GM12864 (cell line): Measurements from ENCODE around the gene PADI4.

Experiments
- DNase-seq: peaks from one replicate; pipeline ENCODE4 v3.0.0-alpha.2; 2011; ENCODE audit warnings: low read depth
- H3K4me3 ChIP-seq: 2 replicates; pipeline ENCODE4 v1.5.1; 2011; ENCODE audit warnings: mild to moderate bottlenecking, low read depth, low read length, control low read depth
- CTCF ChIP-seq: IDR thresholded peaks from 2 replicates; pipeline ENCODE4 v1.5.1; 2011; ENCODE audit warnings: low read depth, mild to moderate bottlenecking, moderate library complexity, low read length, control low read depth, inconsistent platforms; ENCODE audit errors: missing control alignments

Gene PADI4

GRCh38 chr1:17350083-17350482, 42.1 kb downstream of the PADI4 start:
- no peak overlapping the region for H3K4me3 ChIP-seq
- no peak for TF ChIP-seq CTCF
- no peak for DNase-seq

GRCh38 chr1:17350928-17351446, 43.0 kb downstream of the PADI4 start:
- TF ChIP-seq CTCF: no peak
- no peak overlapping the region for H3K4me3 ChIP-seq
- no peak for DNase-seq

- no peak for TF ChIP-seq CTCF
These were observed 43.8 kb downstream of the PADI4 start for GRCh38 chr1:17351598-17352324.

GRCh38 chr1:17352419-17352909, 44.5 kb downstream of the PADI4 start:
- TF ChIP-seq CTCF: no peak
- H3K4me3 ChIP-seq: no peak overlapping the region
- no peak for DNase-seq

More at GRCh38 chr1:17351598-17352324, 43.8 kb downstream of the PADI4 start:
- DNase-seq: no peak
- no peak overlapping the region for H3K4me3 ChIP-seq

- no peak overlapping the region for H3K4me3 ChIP-seq
- DNase-seq: no peak
- no peak for TF ChIP-seq CTCF
These were observed 47.9 kb downstream of the PADI4 start for GRCh38 chr1:17355898-17356297.

GRCh38 chr1:17356387-17357026, 48.5 kb downstream of the PADI4 start:
- no peak for DNase-seq
- TF ChIP-seq CTCF: no peak
- no peak overlapping the region for H3K4me3 ChIP-seq
